Renal cortical epithelial cell (primary cell): ENCODE measurements around the gene PARD6G. TPM values are rescaled to one million over a fixed set of nuclear protein-coding genes. Genes with fewer than 3 reads are reported as not detected.

Experiments
- DNase-seq: peaks from one replicate; pipeline ENCODE4 v3.0.0-alpha.2; 2011; ENCODE audit warnings: low read depth
- total RNA-seq: library from RNA; depleted of rRNA; stranded (reverse); fragments of >200 nt; gene quantifications from 2 replicates; pipeline ENCODE4 v1.2.3, GENCODE V29; 2014

Gene PARD6G
- total RNA-seq, 1 donor from 2014 or later, result 1.5 TPM

DNA sequence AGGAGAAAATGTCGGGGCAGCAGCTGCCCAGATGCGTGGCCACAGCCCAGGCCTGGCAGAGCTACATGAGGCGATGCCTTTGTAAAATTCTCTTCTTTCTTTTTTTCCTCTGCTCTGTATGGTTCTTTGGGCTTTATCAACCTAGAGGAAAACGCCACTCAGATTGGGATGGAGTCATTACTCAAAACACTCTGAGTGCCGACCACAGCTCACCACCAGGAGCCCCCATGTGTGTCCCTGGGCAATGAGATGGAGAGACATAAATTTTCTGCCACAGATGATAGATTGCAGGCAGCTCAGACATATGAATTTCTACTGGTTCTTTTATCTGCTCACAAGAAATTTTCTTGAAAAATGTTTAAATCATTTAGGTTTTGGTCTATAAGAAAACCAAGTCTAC is 56.0 kb downstream of the PARD6G start:
- no peak for DNase-seq

DNA sequence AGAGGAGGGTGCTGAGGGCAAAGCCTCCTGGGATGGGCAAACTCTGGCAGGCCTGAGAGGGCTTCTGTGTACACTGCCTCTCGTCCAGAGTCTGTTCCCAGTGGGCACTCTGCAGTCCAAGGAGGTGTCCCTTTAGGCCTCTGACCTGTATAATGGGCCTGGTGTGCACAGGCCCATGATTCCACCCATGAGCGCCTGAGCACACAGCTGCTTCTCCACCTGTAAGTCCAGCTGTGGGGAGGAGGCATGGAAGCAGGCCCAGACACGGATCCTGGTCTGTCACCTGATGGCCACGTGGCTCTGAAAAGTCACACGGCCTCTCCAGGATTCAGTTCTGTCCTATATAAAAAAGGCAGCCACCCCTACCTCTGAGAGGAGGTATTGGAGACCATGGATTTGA is 57.0 kb downstream of the PARD6G start:
- DNase-seq, result no peak

DNA sequence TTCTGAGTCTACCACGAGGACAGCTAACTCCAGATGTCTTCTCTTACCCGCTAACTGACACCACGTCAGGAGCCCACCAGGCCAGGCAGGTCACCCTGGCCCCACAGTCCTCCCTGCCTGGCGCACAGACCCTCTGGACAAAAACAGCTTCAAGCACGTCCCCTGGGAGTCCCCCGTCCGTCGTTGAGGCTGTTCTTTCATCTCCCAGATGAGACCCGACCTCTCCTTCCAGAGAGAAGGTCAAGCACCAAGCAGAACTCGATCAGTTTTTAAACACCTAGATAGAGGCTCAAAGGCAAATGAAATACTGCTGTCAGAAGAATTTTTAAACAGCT is 57.8 kb downstream of the PARD6G start:
- DNase-seq, result no peak

DNA sequence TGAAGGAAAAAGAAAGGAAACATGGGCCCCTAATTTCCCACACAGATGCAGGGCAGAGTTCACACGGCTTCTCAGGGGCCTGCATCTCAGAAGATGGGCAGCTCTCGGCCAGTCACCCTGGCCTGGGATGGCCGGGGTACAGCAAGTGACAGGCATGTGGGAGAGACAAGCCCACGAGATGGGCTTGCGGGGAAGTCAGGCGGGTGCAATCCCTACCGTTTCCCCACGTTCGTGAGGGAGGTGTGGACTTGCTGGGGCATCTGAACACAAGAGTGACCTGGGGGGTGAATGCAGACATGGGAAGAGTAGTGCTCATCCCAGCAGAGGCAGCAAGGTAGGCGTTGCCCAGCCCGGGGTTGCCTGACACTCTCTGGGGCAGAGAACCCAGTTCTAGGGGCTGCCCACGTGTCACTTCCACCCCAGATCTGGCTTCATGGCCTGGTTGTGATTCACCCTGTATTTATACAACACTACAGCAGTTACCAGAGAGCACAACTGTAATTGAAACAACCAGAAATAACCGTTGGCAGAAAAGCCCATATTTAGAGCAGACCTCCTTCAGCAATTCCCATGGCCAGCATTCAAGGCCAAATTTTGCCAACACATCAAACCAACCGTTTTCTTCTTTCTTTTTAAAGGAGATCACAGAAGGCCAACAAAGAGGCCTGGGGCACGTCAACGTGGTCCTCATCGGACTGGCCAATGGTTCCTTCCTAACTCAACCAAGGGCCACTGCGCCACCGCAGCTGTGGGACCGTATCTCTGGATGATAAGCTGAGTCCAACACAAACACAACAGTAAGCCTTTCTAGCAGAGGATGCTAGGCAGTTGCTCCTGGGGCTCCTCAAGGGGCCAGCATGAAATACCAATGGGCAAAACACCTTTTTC is 58.4 kb downstream of the PARD6G start:
- DNase-seq, result no peak

DNA sequence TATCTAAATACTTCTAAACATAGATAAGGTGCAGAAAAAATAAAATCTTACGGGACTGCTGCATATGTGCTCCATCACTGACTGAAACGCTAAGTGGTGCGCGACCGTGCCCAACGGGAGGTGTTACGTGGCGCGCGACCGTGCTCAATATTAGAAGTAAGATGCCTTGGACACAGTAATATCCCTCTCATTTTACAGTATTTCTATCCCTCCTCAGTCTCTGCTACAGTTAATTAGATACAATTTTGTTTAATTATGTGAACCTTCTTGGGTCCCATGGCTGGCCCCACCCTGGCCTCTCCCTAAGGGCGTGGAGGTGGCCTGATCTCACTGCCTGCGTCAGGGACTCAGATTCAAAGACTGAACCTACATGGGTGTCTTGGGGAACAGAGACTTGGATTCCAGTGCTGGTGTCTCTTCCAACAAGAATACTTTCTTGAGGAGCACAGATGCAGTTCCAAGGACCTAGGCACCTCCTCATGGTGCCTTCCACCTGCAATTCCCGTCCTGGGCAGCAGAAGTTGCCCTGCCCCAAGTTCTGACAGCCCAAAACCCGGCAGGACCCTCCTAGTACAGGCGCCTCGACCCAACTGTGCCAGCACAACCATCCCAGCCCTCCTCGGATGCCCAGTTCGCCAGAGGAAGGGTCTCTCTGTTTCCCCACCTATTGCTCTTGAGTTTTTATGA is 59.2 kb downstream of the PARD6G start:
- DNase-seq, result no peak

DNA sequence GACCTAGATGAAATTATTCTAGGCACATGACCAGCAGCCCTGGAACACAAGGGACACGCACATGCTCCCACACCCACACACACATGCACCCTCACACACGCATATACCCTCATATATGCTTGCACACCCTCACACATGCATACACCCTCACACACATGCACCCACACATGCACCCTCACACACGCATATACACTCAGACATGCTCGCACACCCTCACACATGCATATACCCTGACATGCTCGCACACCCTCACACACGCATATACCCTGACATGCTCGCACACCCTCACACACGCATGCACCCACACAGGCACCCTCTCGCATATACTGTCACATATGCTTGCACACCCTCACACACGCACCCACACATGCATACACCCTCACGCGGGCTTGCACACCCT is 61.8 kb downstream of the PARD6G start:
- no peak for DNase-seq

DNA sequence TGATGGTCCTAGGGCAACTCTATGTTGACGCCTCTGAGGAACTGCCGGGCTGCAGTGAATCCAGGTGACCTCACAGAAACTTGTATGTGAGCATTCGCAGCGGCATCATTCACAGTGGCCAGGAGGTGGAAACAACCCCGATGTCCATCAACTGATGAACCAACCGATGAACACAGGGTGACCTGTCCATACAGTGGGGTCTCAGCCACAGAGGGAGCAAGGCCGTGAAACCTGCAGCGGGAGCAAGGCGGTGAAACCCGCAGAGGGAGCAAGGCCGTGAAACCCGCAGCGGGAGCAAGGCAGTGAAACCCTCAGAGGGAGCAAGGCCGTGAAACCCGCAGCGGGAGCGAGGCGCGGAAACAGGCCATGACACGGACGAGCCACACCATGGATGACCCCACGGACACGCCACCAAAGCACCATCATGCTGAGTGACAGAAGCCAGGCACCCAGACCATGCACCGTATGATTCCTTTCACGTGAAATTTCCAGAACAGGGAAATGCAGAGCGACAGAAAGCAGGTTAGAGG is 63.0 kb downstream of the PARD6G start:
- no peak for DNase-seq

DNA sequence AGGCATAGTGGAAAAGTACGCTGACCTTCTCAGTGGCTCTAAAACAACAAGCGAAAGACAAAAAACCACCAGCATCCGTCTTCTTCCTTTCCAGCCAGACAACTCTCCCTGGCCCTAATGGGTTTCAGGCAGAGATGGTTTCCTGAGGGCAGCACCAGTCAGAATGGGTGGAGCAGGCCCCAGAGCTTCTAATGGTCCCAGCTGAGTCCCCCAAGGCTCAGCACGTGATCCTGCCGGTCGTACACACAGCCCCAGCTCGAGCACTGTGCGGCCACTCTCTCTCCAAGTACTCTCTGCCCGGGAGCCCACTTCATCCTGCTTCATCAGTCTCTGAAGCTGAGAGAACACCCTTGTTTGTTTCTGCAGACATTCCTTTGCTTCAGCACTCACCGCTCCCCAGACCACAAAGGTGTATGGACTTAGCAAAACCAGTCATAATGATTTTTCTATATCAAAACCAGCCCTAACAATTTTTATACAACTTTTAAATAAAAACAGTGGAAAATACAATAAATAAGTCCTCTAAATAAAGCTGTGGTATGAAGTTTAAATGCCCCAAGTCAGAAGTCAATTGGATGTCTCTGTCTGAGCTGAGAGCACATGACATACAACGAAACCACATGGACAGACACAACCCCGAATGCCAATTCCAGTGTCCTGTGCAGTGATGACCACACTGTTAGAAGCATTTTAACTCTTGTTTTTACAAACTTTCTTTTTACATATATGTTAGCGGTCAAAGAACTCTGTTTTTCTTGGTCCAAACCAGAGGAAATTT is 63.9 kb downstream of the PARD6G start:
- no peak for DNase-seq

DNA sequence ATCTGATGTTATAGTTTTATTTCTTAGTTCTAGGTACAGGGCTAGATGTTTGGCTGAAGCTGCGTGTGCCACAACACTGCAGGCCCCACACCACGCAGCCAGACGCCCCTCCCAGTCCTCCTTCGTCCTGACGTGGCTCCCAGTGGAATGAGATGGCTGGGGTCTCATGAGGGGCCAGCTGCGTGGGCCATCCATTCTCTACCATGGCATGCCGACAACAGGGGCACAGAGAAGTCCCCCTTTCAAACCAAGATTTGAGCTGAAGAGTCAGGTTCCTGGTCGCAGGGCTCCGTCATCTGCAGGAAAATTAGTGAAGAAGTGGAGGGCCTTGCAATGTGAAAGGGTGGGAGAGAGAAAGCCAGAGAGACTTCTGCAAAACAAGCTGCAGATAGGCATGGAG is 64.5 kb downstream of the PARD6G start:
- DNase-seq, result no peak

DNA sequence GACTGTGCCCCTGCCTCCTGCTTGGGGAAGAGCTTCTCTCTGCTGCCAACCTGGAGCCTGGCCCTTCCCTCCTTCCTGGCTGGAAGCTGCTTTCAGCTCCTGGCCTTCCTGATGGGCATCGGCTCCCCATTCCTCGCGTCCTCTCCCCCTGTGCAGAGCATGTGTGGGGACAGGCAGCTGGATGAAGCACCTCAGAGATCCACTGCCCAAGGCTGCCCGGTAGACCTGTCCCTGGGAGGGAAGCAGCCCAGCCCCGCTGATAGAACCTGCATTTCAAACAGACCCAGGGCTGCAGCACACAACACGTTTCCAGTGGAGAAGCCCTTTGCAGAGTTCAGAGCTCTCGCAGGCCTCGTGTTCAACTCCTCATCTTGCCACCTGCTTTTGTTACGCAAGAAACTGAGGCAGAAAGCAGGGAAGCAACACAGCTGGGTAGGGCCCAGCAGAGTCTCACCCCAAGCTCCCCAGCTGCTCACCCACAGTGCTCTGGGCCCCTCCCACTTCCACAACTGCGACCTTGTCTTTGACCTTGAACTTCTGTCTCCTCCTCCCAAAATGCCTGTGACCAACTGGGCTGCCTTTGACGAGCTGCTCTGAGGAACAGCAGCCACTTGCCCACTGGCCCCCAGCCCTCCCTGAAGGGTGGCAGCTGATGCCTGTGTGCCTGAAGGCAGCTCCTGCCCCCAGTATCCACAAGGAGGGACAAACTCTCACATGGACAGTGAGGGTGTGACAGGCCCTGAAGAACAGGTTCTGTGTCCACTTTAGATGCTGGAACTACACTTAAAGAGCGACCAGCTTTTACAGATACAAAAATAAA is 65.5 kb downstream of the PARD6G start:
- DNase-seq, result no peak

DNA sequence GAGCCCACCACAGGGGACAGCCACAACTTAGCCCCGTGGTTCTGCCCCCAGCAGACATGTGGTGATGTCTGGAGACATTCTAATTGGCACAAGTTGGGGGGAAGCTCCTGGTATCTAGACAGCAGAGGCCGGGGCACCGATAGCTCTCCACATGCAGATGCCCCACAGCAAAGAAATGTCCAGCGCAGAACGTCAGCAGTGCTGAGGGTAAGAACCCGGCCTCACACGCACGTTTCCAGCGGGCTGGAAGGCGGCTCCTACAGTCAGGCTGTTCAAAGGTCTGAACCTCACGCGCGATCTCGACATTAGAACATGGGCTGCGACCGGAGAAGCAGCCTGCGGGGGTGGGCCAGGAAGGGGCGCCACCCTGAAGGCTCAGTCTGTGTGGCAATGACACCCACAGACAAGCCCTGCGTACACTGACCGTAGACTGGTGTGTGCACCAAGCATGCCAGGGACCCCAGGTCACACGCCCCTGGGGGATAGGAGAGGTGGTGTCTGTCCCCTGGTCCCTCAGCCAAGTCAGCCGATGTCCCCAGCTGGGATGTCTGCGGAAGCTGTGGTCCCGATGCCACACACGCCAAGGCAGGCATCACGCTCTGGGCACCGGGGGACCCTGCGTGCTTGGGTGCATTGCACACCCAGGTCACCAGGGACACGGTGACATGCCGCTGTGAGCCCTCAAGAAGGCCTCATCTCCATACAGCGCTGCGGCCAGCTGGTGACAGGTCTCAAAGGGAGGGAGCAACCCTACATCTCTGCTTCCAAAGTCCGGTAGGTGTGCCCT is 66.3 kb downstream of the PARD6G start:
- DNase-seq, result no peak

DNA sequence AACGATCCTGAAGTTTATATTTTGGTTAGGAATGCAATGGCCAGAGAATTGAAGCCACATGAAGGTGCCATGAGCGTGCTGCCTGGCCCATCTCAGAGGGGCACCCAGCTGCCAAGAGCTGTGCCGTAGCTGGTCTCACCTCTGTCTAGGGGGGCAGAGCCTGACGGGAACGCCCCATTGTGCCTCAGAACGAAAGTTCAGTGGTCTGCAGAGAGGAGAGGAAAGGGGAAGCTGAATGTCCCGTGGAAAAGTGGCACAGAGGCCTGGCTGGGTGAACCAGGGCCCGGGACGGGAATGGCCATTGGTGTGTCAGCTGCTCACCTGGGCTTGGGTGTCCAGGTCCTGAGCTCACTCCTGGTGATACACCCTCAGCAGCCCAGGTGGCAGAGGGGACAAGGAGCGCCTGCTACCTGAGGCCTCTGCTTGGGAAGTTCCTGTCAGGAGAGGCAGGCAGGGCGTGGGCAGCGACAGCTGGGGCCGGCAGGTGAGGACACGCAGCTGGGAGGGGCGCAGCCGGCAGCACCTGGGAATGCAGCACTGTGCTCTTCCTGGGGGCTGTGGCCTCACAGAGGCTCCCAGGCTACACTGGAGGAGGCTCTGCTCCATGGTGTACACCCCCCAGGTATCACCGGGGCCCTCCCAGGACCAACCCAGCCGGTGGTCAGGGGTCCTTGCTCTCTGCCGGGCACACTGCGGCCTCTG is 67.3 kb downstream of the PARD6G start:
- DNase-seq, result no peak

DNA sequence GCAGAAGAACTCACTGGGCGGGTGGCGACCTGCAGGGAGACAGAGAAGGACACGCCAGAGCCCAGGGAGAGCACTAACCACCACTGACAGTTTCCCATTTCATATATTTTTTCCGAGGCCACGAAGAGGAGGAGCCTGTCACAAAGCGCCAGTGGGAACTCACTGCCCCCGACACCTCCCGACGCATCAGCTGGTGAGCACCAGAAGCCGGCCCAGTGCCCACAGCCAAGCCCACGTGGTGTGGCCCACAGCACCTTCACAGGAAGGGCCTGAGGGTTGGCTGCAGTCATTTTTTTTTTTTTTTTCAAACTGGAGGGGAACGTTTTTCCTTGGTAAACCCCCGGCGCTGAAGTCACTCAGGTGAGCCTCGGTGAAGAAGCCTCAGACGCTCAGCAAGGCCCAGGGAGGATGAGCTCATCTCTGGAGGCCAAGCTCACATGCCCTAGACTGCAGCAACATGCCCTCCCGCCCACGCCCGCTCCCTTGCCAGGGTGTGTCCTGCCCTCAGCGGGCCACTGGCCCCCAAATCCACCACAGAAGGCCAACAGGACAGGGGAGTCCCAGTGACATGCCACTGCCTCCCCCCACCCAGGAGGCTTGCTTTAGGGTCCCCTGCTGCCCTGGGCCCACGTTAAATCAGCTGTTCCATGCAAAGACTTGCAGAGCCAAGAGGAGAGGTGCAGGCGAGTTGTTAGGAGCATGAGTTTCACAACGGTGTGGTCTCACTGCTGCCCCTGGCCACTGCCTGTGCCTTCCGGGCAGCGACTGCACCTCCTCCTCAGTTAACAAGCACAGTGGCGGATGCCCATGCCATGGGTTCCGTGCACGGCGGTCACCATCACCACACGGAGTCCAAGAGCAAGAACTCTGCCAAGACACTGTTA is 68.1 kb downstream of the PARD6G start:
- no peak for DNase-seq

DNA sequence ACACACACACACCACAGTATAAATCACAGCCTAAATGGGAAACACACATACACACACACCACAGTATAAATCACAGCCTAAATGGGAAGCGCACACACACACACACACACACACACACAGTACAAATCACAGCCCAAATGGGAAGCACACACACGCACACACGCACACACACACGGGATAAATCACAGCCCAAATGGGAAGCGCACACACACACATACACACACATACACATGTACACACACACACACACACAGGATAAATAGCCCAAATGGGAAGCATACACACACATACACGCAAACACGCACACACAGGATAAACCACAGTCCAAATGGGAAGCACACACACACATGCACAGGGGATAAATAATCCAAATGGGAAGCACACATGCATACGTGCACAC is 70.2 kb downstream of the PARD6G start:
- DNase-seq, result no peak

DNA sequence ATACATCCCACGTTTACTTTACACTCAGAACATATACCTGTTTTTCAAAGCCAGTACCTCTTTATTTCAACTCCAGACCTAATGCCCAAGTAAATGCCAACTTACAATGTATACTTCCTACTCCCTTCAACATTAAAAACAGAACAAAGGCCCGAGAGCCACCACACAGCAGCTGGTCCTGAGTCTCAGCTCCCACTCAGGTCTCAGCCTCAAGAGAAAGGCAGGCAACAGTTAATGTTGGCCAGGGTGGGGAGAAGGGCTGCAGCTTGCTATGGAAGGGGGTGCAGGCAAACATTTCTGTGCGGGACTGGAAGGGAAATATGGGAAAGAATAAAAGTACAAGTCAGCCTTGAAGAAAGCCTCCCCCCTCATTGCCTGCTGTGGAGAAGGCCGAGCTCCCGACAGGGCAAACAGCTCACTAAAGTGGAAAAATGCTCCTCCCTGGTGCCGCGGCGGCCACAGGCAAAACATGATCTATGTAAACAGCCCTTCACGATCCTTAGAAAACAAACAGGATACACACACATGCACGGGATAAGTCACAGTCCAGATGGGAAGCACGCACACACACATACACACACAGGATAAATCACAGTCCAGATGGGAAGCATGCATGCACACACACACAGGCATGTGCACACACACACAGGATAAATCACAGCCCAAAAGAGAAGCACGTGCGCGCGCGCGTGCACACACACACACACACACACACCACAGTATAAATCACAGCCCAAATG is 70.8 kb downstream of the PARD6G start:
- DNase-seq, result no peak

DNA sequence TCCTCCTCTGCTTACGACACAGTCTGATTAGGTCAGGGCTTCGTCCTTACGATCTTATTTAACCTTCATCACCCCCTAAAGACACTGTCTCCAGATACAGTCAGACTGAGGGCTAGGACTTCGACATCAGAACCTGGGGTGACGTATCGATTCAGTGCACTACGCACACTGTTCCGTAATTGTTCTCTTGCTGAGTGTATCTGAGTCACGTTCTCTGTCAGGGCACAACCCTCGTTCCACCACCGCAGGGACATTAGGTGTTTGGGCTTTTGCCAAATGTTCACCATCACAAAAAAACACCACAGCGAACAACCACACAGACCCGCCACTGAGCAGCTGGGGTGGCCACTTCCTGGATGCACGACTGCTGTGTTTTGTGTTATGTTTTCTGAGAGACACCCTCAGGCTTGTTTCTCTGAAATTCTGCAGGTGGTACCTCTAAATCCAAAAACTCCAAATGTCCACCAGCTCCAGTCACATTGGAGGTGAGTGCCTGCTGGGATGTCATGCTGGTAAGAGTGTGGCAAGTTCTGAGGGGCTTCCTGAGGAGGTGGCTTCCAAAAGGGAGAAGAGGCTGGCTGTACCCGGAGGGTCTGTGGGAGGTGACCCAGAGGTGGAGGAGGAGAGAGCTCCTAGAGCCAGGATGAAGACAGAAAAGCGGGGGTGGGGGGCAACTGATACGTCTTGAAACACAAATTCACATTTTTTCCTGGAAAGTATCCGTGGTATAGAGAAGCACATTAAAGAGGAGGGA is 71.7 kb downstream of the PARD6G start:
- DNase-seq, result no peak

DNA sequence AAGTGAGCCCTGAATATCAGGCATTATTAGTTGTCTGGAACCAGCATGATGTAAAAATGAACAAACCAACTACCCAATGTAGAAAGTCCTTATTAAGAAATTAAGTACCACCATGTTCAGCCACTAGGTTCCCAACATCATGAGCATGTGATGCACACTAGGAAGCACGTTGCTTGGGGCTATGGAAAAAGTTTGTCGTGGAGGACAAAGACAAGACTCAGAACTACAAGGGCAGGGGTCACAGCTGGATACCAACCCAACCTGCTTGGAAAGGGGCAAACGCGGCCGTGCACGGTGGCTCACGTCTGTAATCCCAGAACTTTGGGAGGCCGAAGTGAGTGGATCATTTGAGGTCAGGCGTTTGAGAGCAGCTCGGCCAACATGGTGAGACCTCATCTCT is 74.3 kb downstream of the PARD6G start:
- DNase-seq, result no peak

DNA sequence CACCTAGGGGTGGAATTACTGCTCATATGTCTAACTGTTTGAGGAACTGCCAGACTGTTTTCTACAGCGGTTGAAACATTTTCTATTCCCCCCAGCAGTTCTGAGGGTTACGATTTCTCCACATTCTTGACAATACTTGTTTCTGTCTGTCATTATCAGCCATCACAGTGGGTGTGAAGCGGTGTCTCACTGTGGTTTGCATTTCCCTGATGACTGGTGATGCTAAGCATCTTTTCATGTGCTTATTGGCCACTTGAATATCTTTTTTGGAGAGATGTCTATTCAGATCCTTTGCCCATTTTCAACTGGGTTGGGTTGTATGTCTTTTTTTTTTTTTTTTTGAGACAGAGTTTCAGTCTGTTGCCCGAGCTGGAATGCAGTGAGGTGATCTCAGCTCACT is 75.3 kb downstream of the PARD6G start:
- DNase-seq, result no peak
